IMR-90 (cell line): ENCODE data around the gene DOCK2. TPM values are rescaled to one million over a fixed set of nuclear protein-coding genes. Genes with fewer than 3 reads are reported as not detected.

Experiments
- ATAC-seq: fragments of 200-7000 bp; cut with Tn5 transposase; 2 replicates; pipeline ENCODE4 v1.9.1; 2020; ENCODE audit warnings: low read depth, mild to moderate bottlenecking, moderate library complexity
- BruUV-seq: library from RNA; stranded (reverse); fragments of 400-500 nt; replicated peaks from 2 replicates; lab custom pipeline; 2021; lab: Mats Ljungman, UMichigan
- CTCF ChIA-PET: fragments of 300-600 bp; formaldehyde crosslinking; extraction: SDS; loops from one replicate; lab custom pipeline; 2021; ENCODE audit warnings: antibody characterized with exemption; lab: Yijun Ruan, JAX
- POLR2A ChIA-PET: fragments of 300-600 bp; sonication (Branson Sonifier 250); formaldehyde crosslinking; loops from one replicate; lab custom pipeline; 2022; ENCODE audit warnings: antibody characterized with exemption; ENCODE audit not compliant: unreplicated experiment; lab: Charles Lee
- DNase-seq: peaks from one replicate; pipeline ENCODE4 v3.0.0; 2013
- H2AFZ ChIP-seq: replicated peaks from 2 replicates; pipeline ENCODE3; 2013; ENCODE audit warnings: low read length, mild to moderate bottlenecking; ENCODE audit not compliant: poor library complexity
- H2AK5ac ChIP-seq: 2 replicates; pipeline ENCODE4 v1.6.1; 2013; ENCODE audit warnings: low read depth, low read length, inconsistent platforms
- H2AK9ac ChIP-seq: replicated peaks from 2 replicates; pipeline ENCODE3; 2013; ENCODE audit warnings: mild to moderate bottlenecking, low read depth, low read length, moderate library complexity; ENCODE audit not compliant: poor library complexity
- H2BK120ac ChIP-seq: 2 replicates; pipeline ENCODE4 v1.6.1; 2013; ENCODE audit warnings: low read depth, low read length, inconsistent platforms
- H2BK15ac ChIP-seq: 3 replicates; pipeline ENCODE4 v1.6.1; 2013; ENCODE audit warnings: low read depth, low read length, inconsistent platforms
- H2BK20ac ChIP-seq: 2 replicates; pipeline ENCODE4 v1.6.1; 2013; ENCODE audit warnings: low read depth, mild to moderate bottlenecking, inconsistent platforms, low read length, moderate library complexity
- H2BK5ac ChIP-seq: 2 replicates; pipeline ENCODE4 v1.6.1; 2013; ENCODE audit warnings: mild to moderate bottlenecking, low read depth, low read length, inconsistent platforms; ENCODE audit not compliant: poor library complexity, severe bottlenecking
- H3K14ac ChIP-seq: replicated peaks from 2 replicates; pipeline ENCODE4 v1.6.1; 2013; ENCODE audit warnings: low read depth, low read length, inconsistent platforms
- H3K18ac ChIP-seq: 2 replicates; pipeline ENCODE4 v1.6.1; 2013; ENCODE audit warnings: low read depth, low read length, control low read depth
- H3K23ac ChIP-seq: 2 replicates; pipeline ENCODE4 v1.6.1; 2013; ENCODE audit warnings: low read depth, low read length, inconsistent platforms
- H3K27ac ChIP-seq: 2 replicates; pipeline ENCODE4 v1.5.1; 2013; ENCODE audit warnings: mild to moderate bottlenecking, control low read depth, low read length; ENCODE audit not compliant: insufficient read depth
- H3K27me3 ChIP-seq: 2 replicates; pipeline ENCODE4 v1.6.1; 2013; ENCODE audit warnings: low read length; ENCODE audit not compliant: control insufficient read depth, insufficient read depth
- H3K36me3 ChIP-seq: 2 replicates; pipeline ENCODE4 v1.6.1; 2013; ENCODE audit warnings: low read length, mixed read lengths; ENCODE audit not compliant: control insufficient read depth, insufficient read depth
- H3K4ac ChIP-seq: 2 replicates; pipeline ENCODE4 v1.6.1; 2013; ENCODE audit warnings: low read depth, low read length, inconsistent platforms
- H3K4me1 ChIP-seq: 2 replicates; pipeline ENCODE4 v1.6.1; 2013; ENCODE audit warnings: low read length, mixed read lengths; ENCODE audit not compliant: control insufficient read depth, insufficient read depth
- H3K4me2 ChIP-seq: 2 replicates; pipeline ENCODE4 v1.6.1; 2013; ENCODE audit warnings: low read depth, mild to moderate bottlenecking, control low read depth, low read length, moderate library complexity
- H3K4me3 ChIP-seq: 2 replicates; pipeline ENCODE4 v1.5.1; 2013; ENCODE audit warnings: low read depth, mild to moderate bottlenecking, control low read depth, low read length, moderate library complexity; ENCODE audit not compliant: insufficient read depth
- H3K56ac ChIP-seq: 2 replicates; pipeline ENCODE4 v1.6.1; 2013; ENCODE audit warnings: low read length, inconsistent platforms; ENCODE audit not compliant: insufficient read depth; ENCODE audit errors: extremely low read depth
- H3K79me1 ChIP-seq, 2 experiments: 2 replicates each; pipeline ENCODE4 v1.6.1; 2013; ENCODE audit warnings: low read length in 2 of 2, inconsistent platforms in 1 of 2, low read depth in 1 of 2
- H3K9ac ChIP-seq: 2 replicates; pipeline ENCODE4 v1.6.1; 2013; ENCODE audit warnings: low read depth, low read length, control low read depth
- H3K9me1 ChIP-seq: 2 replicates; pipeline ENCODE4 v1.6.1; 2013; ENCODE audit warnings: low read length, inconsistent platforms; ENCODE audit not compliant: insufficient read depth
- H3K9me3 ChIP-seq: 2 replicates; pipeline ENCODE4 v1.6.1; 2013; ENCODE audit warnings: low read length; ENCODE audit not compliant: control insufficient read depth, insufficient read depth
- H4K20me1 ChIP-seq: 2 replicates; pipeline ENCODE4 v1.6.1; 2013; ENCODE audit warnings: low read length, inconsistent platforms; ENCODE audit not compliant: insufficient read depth
- H4K5ac ChIP-seq: 2 replicates; pipeline ENCODE4 v1.6.1; 2013; ENCODE audit warnings: mild to moderate bottlenecking, low read depth, low read length, control low read depth
- H4K8ac ChIP-seq, 2 experiments: 2 replicates each; pipeline ENCODE4 v1.6.1; 2013; ENCODE audit warnings: low read depth in 2 of 2, low read length in 2 of 2, control low read depth in 1 of 2, inconsistent platforms in 1 of 2
- H4K91ac ChIP-seq: 2 replicates; pipeline ENCODE4 v1.6.1; 2013; ENCODE audit warnings: low read depth, low read length, inconsistent platforms; ENCODE audit not compliant: insufficient read depth
- BHLHE40 ChIP-seq: fragments of 150-350 bp; IDR thresholded peaks from 2 replicates; pipeline ENCODE4 v1.6.1; 2016; ENCODE audit warnings: mild to moderate bottlenecking, low read depth, low read length
- CEBPB ChIP-seq: IDR thresholded peaks from 2 replicates; pipeline ENCODE4 v1.6.1; 2012; ENCODE audit warnings: low read depth, low read length, improper control_type of control experiment
- CHD1 ChIP-seq: IDR thresholded peaks from 2 replicates; pipeline ENCODE4 v1.6.1; 2012; ENCODE audit warnings: low read depth, low read length, improper control_type of control experiment
- FOS ChIP-seq: fragments of 150-350 bp; IDR thresholded peaks from 2 replicates; pipeline ENCODE4 v1.6.1; 2016; ENCODE audit warnings: low read depth, low read length
- MAFK ChIP-seq: IDR thresholded peaks from 2 replicates; pipeline ENCODE4 v1.6.1; 2012; ENCODE audit warnings: low read depth, low read length, improper control_type of control experiment
- MAZ ChIP-seq: IDR thresholded peaks from 2 replicates; pipeline ENCODE4 v1.6.1; 2012; ENCODE audit warnings: low read depth, mild to moderate bottlenecking, low read length, improper control_type of control experiment, moderate library complexity, borderline replicate concordance
- MXI1 ChIP-seq: IDR thresholded peaks from 2 replicates; pipeline ENCODE4 v1.6.1; 2012; ENCODE audit warnings: low read depth, mild to moderate bottlenecking, low read length, moderate library complexity, borderline replicate concordance
- NFE2L2 ChIP-seq: fragments of 150-350 bp; IDR thresholded peaks from 2 replicates; pipeline ENCODE4 v1.6.1; 2016; ENCODE audit warnings: low read depth, mild to moderate bottlenecking, low read length
- POLR2A ChIP-seq: IDR thresholded peaks from 2 replicates; pipeline ENCODE4 v1.6.1; 2012; ENCODE audit warnings: mild to moderate bottlenecking, low read depth, low read length
- RAD21 ChIP-seq: IDR thresholded peaks from 2 replicates; pipeline ENCODE4 v1.6.1; 2012; ENCODE audit warnings: low read length, improper control_type of control experiment
- RCOR1 ChIP-seq: IDR thresholded peaks from 2 replicates; pipeline ENCODE4 v1.6.1; 2012; ENCODE audit warnings: mild to moderate bottlenecking, low read length, improper control_type of control experiment; ENCODE audit not compliant: insufficient replicate concordance
- RFX5 ChIP-seq: IDR thresholded peaks from 2 replicates; pipeline ENCODE4 v1.8.0; 2012; ENCODE audit warnings: low read depth, mild to moderate bottlenecking, low read length, moderate library complexity
- SMC3 ChIP-seq: fragments of 150-350 bp; IDR thresholded peaks from 2 replicates; pipeline ENCODE4 v1.6.1; 2016; ENCODE audit warnings: low read depth, mild to moderate bottlenecking, antibody characterized with exemption, low read length, moderate library complexity
- WGBS, 2 experiments: methylation state at CpG; one replicate each; pipeline versions ENCODE4 v1.1.5 to v1.1.7; 2013; ENCODE audit warnings: missing lambda C conversion rate in 2 of 2; ENCODE audit not compliant: insufficient read length in 1 of 2; ENCODE audit errors: extremely low coverage in 2 of 2; 5-methylcytosine and 5-hydroxymethylcytosine counted together
- dilution Hi-C: fragments of 300-500 bp; cut with HindIII; formaldehyde crosslinking; loops from one replicate; pipeline ENCODE4 v1.14.3; 2018; ENCODE audit warnings: low sequenced_read_pairs; ENCODE audit not compliant: unreplicated experiment
- in situ Hi-C: fragments of 300-500 bp; cut with MboI; formaldehyde crosslinking; loops from 3 replicates; pipeline ENCODE4 v1.14.3; 2019; ENCODE audit warnings: low sequenced_read_pairs, inconsistent platforms, mixed read lengths
- intact Hi-C: fragments of 100-400 bp; cut with micrococcal nuclease; formaldehyde crosslinking; loops from 2 replicates; pipeline ENCODE4 v1.10.0; 2022
- polyA plus RNA-seq, 3 experiments: library from polyadenylated mRNA; depleted of rRNA; stranded (reverse); fragments of >200 nt; gene quantifications; 2 replicates each; pipeline ENCODE4 v1.2.3, GENCODE V29; 2012; ENCODE audit warnings: low replicate concordance in 1 of 3
- total RNA-seq: library from RNA; depleted of rRNA; stranded (reverse); fragments of >200 nt; gene quantifications from 2 replicates; pipeline ENCODE4 v1.2.3, GENCODE V29; 2012
- TF ChIP-seq, protein P1 (sequence below): conservative IDR thresholded peaks from 2 replicates; pipeline ENCODE4 v1.5.1; 2012; ENCODE audit warnings: mild to moderate bottlenecking, low read depth, low read length, improper control_type of control experiment
- TF ChIP-seq, protein P2 (sequence below): fragments of 150-350 bp; IDR thresholded peaks from 2 replicates; pipeline ENCODE4 v1.6.1; 2016; ENCODE audit warnings: low read depth, mild to moderate bottlenecking, low read length, moderate library complexity, borderline replicate concordance
- TF ChIP-seq, protein P3 (sequence below): fragments of 150-350 bp; IDR thresholded peaks from 2 replicates; pipeline ENCODE4 v1.6.1; 2017; ENCODE audit warnings: mild to moderate bottlenecking, antibody characterized with exemption, low read length, low read depth

DOCK2 gene
- total and polyA plus RNA-seq, 2 of the 4 experiments (the other 2 are of a cell fraction) = 0.72 to 3.0 TPM

DNA sequence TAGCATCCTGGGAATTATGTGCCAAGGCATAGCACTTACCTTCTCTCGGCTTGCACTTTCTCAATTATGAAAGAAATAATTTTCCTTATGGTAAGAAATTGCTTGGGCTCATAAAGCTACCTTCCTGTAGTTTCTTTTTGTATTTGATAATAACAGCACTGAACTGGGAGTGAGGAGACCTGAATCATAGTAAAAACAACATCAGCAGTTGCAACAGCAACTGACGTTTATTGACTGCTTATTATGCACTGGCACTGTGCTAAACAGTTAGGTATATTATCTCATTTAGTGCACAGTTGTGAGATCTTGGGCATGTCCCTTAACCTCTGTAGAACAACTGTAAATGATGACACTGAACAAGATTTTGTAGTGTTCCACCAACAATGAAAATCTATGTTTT lies 135.2 kb downstream of the DOCK2 start:
- H3K4me3 ChIP-seq = no peak overlapping the region
- H2BK20ac ChIP-seq = no peak overlapping the region
- intact Hi-C loops = no loop called here
- no peaks in the 10 kb centered on the region for H4K20me1 ChIP-seq
- H3K4me2 ChIP-seq = no peak overlapping the region
- TF ChIP-seq NFE2L2 (no peak), CHD1 (no peak), RAD21 (no peak), BHLHE40 (no peak), FOS (no peak), RFX5 (no peak), POLR2A (no peak), MAZ (no peak), MAFK (no peak), RCOR1 (no peak), MXI1 (no peak), CEBPB (no peak), SMC3 (no peak)
- TF ChIP-seq, protein P1, sequence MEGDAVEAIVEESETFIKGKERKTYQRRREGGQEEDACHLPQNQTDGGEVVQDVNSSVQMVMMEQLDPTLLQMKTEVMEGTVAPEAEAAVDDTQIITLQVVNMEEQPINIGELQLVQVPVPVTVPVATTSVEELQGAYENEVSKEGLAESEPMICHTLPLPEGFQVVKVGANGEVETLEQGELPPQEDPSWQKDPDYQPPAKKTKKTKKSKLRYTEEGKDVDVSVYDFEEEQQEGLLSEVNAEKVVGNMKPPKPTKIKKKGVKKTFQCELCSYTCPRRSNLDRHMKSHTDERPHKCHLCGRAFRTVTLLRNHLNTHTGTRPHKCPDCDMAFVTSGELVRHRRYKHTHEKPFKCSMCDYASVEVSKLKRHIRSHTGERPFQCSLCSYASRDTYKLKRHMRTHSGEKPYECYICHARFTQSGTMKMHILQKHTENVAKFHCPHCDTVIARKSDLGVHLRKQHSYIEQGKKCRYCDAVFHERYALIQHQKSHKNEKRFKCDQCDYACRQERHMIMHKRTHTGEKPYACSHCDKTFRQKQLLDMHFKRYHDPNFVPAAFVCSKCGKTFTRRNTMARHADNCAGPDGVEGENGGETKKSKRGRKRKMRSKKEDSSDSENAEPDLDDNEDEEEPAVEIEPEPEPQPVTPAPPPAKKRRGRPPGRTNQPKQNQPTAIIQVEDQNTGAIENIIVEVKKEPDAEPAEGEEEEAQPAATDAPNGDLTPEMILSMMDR = no peak
- TF ChIP-seq, protein P2, sequence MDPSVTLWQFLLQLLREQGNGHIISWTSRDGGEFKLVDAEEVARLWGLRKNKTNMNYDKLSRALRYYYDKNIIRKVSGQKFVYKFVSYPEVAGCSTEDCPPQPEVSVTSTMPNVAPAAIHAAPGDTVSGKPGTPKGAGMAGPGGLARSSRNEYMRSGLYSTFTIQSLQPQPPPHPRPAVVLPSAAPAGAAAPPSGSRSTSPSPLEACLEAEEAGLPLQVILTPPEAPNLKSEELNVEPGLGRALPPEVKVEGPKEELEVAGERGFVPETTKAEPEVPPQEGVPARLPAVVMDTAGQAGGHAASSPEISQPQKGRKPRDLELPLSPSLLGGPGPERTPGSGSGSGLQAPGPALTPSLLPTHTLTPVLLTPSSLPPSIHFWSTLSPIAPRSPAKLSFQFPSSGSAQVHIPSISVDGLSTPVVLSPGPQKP = no peak
- TF ChIP-seq, protein P3, sequence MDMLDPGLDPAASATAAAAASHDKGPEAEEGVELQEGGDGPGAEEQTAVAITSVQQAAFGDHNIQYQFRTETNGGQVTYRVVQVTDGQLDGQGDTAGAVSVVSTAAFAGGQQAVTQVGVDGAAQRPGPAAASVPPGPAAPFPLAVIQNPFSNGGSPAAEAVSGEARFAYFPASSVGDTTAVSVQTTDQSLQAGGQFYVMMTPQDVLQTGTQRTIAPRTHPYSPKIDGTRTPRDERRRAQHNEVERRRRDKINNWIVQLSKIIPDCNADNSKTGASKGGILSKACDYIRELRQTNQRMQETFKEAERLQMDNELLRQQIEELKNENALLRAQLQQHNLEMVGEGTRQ = no peak
- no peak overlapping the region for H3K23ac ChIP-seq
- no peak overlapping the region for H2AFZ ChIP-seq
- dilution Hi-C loops = no loop called here
- H3K27ac ChIP-seq = no peak overlapping the region
- DNase-seq = peak; percentile 11
- ChIA-PET POLR2A (no interaction called here), CTCF (no interaction called here)
- no peak overlapping the region for H4K91ac ChIP-seq
- H3K4me1 ChIP-seq = peaks cover 2% of the 10 kb centered on the region; the same call in 1 of the 2 replicates
- no CpG with 5 or more reads among the region's 2 CpGs for WGBS, 2 experiments
- no peak overlapping the region for H2BK15ac ChIP-seq
- H4K5ac ChIP-seq = no peak overlapping the region
- no peak overlapping the region for H2BK5ac ChIP-seq
- peaks cover 7% of the 10 kb centered on the region; the same call in 1 of the 2 replicates for H3K9me1 ChIP-seq
- H3K14ac ChIP-seq = no peak overlapping the region
- H3K18ac ChIP-seq = no peak overlapping the region
- BruUV-seq = no TSS peak
- no peaks in the 10 kb centered on the region for H3K36me3 ChIP-seq
- in situ Hi-C loops = no loop called here
- H4K8ac ChIP-seq = no peak overlapping the region; a peak in 1 of 4 replicates
- no peak overlapping the region for H2AK9ac ChIP-seq
- no peak overlapping the region; the same call in 1 of the 2 replicates for H3K4ac ChIP-seq
- H3K9ac ChIP-seq = no peak overlapping the region
- no peak for ATAC-seq
- no peaks in the 10 kb centered on the region for H3K27me3 ChIP-seq
- no peaks in the 10 kb centered on the region for H3K9me3 ChIP-seq
- no peak overlapping the region for H2BK120ac ChIP-seq
- no peak overlapping the region for H2AK5ac ChIP-seq
- no peaks in the 10 kb centered on the region for H3K79me1 ChIP-seq
- H3K56ac ChIP-seq = no peak overlapping the region
